Measurements from ENCODE around the gene IL32. TPM values are rescaled to one million over a fixed set of nuclear protein-coding genes. Genes with fewer than 3 reads are reported as not detected.

IL32 gene
- total RNA-seq, 6 donors from 2014 or later = 31.4 to 220 (median 116) TPM

- H3K36me3 ChIP-seq = peaks cover 3 to 22% (median 18%) of the 10 kb centered on the region in 4 donors
- peaks cover 0 to 15% (median 9%) of the 10 kb centered on the region in 4 donors for H3K27me3 ChIP-seq
- no peaks in the 10 kb centered on the region for H3K9me3 ChIP-seq
- H3K27ac ChIP-seq = peak overlapping the region in 1 of 4 donors; percentile 20
- peak; percentile 90 to 97 for DNase-seq
- peaks cover 21 to 47% (median 37%) of the 10 kb centered on the region in 4 donors for H3K4me1 ChIP-seq
- peak; percentile 46 to 79 for ATAC-seq (ENCODE audit: low FRiP score in 2 of 2)
- no peak overlapping the region for H3K4me3 ChIP-seq
- WGBS, 2 donors = 29 to 38% methylated on average over 15 to 32 of the region's 58 CpGs
- TF ChIP-seq POLR2AphosphoS5 (IDR thresholded peaks at IDR 0.05) (no peak), POLR2A (IDR thresholded peaks at IDR 0.05) (peak in 1 of 4 donors; percentile 40), CTCF (IDR thresholded peaks at IDR 0.05) (peak; percentile 67 to 90 (median 78))
Observed at GRCh38 chr16:3027983-3028715, 37.3 kb upstream of the IL32 start.

GRCh38 chr16:3028716-3029319 lies 36.6 kb upstream of the IL32 start:
- no peak overlapping the region for H3K4me3 ChIP-seq
- H3K9me3 ChIP-seq = no peaks in the 10 kb centered on the region
- ATAC-seq (ENCODE audit: low FRiP score in 2 of 2) (no peak), DNase-seq (no peak)
- H3K36me3 ChIP-seq = peaks cover 3 to 22% (median 18%) of the 10 kb centered on the region in 4 donors
- no peak overlapping the region for H3K27ac ChIP-seq
- H3K27me3 ChIP-seq = peaks cover 0 to 15% (median 9%) of the 10 kb centered on the region in 4 donors
- TF ChIP-seq POLR2A (IDR thresholded peaks at IDR 0.05) = no peak
- no peak for TF ChIP-seq EP300 (IDR thresholded peaks at IDR 0.05)
- no peak for TF ChIP-seq POLR2AphosphoS5 (IDR thresholded peaks at IDR 0.05)
- TF ChIP-seq CTCF (IDR thresholded peaks at IDR 0.05) = no peak
- 51 to 52% methylated on average over 5 to 15 of the region's 15 CpGs for WGBS, 2 donors
- peaks cover 16 to 41% (median 31%) of the 10 kb centered on the region in 4 donors for H3K4me1 ChIP-seq

- DNase-seq (peak in 1 of 2 donors; percentile 88), ATAC-seq (ENCODE audit: low FRiP score in 2 of 2) (peak in 1 of 2 donors; percentile 48)
- H3K27me3 ChIP-seq = peaks cover 0 to 15% (median 9%) of the 10 kb centered on the region in 4 donors
- H3K9me3 ChIP-seq = no peaks in the 10 kb centered on the region
- no peak overlapping the region for H3K27ac ChIP-seq
- TF ChIP-seq CTCF (IDR thresholded peaks at IDR 0.05) (no peak), POLR2AphosphoS5 (IDR thresholded peaks at IDR 0.05) (no peak), EP300 (IDR thresholded peaks at IDR 0.05) (no peak), POLR2A (IDR thresholded peaks at IDR 0.05) (no peak)
- H3K4me3 ChIP-seq = peak overlapping the region in 2 of 4 donors; percentile 6 to 22
- H3K4me1 ChIP-seq = peaks cover 16 to 36% (median 26%) of the 10 kb centered on the region in 4 donors
- H3K36me3 ChIP-seq = peaks cover 3 to 22% (median 18%) of the 10 kb centered on the region in 4 donors
- 23 to 28% methylated on average over 17 to 46 of the region's 59 CpGs for WGBS, 2 donors
Observed at GRCh38 chr16:3029491-3030221, 35.8 kb upstream of the IL32 start.

GRCh38 chr16:3030222-3031212 lies 34.9 kb upstream of the IL32 start:
- 78 to 83% methylated on average over 23 to 33 of the region's 33 CpGs for WGBS, 2 donors
- H3K27me3 ChIP-seq = peaks cover 0 to 17% (median 14%) of the 10 kb centered on the region in 4 donors
- ATAC-seq (ENCODE audit: low FRiP score in 2 of 2) (no peak), DNase-seq (peak in 1 of 2 donors; percentile 81)
- H3K36me3 ChIP-seq = peaks cover 3 to 22% (median 18%) of the 10 kb centered on the region in 4 donors
- no peaks in the 10 kb centered on the region for H3K9me3 ChIP-seq
- H3K4me1 ChIP-seq = peaks cover 10 to 32% (median 24%) of the 10 kb centered on the region in 4 donors
- H3K4me3 ChIP-seq = no peak overlapping the region
- TF ChIP-seq POLR2A (IDR thresholded peaks at IDR 0.05) (no peak), EP300 (IDR thresholded peaks at IDR 0.05) (no peak), CTCF (IDR thresholded peaks at IDR 0.05) (no peak), POLR2AphosphoS5 (IDR thresholded peaks at IDR 0.05) (no peak)
- no peak overlapping the region for H3K27ac ChIP-seq
